GM13977 (cell line): ENCODE results near the gene ALDH1B1.
"Not testable (repeated sequence)": the region's sequence is repeated elsewhere in the genome, so short reads cannot be mapped to it uniquely, and the experiment has no call there.

Experiments used
- DNase-seq: peaks from one replicate; pipeline ENCODE4 v3.0.0; 2012; ENCODE audit warnings: low spot score
- CTCF ChIP-seq: IDR thresholded peaks from 2 replicates; pipeline ENCODE4 v1.5.1; 2012; ENCODE audit warnings: mild to moderate bottlenecking, control low read depth; ENCODE audit not compliant: insufficient read depth; ENCODE audit errors: extremely low read depth, missing control alignments
- in situ Hi-C: fragments of 300-500 bp; cut with MboI; formaldehyde crosslinking; loops from one replicate; pipeline ENCODE4 v1.12.0; 2022; ENCODE audit warnings: low sequenced_read_pairs, low pct_unique_long_range_greater_than_20kb, mixed read lengths, inconsistent platforms; ENCODE audit not compliant: unreplicated experiment

The ALDH1B1 gene

GRCh38 chr9:38376021-38376670 lies 16.4 kb upstream of the ALDH1B1 start:
- TF ChIP-seq CTCF, result no peak

GRCh38 chr9:38377336-38378083 lies 15.0 kb upstream of the ALDH1B1 start:
- DNase-seq, in situ Hi-C loops: not testable (repeated sequence)

More at GRCh38 chr9:38376021-38376670, 16.4 kb upstream of the ALDH1B1 start:
- no peak for DNase-seq
- in situ Hi-C loops, result no loop called here

DNA sequence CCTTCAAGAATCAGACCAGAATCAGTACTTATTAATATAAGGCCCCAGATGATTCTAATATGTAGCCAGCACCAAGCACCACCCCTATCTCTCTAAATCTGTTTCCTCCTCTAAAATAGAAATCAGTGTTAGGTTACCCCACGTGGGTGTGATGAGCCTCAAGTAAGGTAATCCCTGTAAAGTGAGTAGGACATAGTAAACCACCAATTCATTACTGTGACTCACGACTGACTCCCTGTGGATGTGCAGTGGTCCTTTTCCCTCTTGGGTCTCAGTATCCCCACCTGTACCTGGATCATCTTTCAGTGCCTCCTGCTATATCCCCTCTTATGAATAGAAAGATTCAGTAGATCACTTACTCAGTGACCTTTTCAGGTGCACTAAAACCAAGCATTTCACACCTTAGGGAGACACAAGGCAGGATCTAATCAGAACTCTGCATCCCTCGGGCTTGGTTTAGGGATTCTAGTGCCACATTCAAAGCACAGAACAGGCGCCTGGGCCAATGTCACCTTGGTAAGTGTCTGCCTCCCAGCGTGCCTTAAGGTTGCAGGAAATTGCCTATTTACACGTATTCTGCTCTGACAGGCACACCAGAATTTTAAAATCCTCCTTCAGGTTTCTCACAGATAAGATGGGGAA lies 12.2 kb upstream of the ALDH1B1 start:
- in situ Hi-C loops, result no loop called here
- no peak for TF ChIP-seq CTCF
- no peak for DNase-seq

- in situ Hi-C loops, result no loop called here
- DNase-seq, result no peak
- TF ChIP-seq CTCF, result no peak
These were observed 11.5 kb upstream of the ALDH1B1 start for GRCh38 chr9:38380872-38381534.

GRCh38 chr9:38382141-38382540 lies 10.4 kb upstream of the ALDH1B1 start:
- TF ChIP-seq CTCF, result no peak
- no peak for DNase-seq
- in situ Hi-C loops, result no loop called here

DNA sequence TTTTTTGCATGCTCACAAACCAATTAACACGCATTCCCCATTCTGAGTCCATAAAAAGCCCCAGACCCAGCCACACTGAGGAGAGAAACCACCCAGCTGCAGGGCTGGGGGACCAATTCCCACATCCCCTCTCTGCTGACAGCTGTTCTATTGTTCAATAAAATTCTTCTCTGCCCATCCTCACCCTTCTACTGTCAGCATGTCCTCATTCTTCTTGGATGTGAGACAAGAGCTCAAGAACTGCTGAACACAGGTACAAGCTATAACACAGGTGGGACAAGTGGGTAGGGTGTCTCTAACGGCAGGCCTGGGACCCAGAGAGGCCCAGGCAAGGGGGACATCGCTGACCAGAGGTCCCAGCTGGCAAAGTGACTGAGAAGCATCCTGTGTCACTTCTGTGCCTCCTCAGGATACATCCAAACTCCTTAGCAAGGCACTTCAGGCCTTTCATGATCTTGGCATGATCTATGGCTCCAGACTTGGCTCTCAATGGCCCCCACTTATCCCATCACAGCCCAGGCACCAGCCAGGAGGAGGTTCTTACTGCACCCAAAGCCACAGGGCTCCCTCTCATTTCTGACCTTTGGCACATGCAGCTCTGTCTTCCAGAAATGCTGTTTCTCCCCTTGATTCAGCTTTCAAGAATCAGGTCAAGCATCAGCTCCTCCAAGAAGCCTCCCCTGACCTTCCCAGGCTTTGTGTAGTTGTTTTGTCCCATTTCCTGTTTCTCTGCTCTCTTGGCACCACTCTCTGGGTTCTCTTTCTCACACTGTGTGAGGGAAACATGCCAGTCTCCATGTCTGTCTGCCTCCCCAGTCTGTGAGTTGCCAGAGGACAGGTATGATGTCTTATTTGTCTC lies 7.3 kb upstream of the ALDH1B1 start:
- in situ Hi-C loops, result no loop called here
- no peak for TF ChIP-seq CTCF
- DNase-seq, result no peak
